ENCODE results near the gene GDF9.

Gene GDF9

GRCh38 chr5:132834057-132834456 is 32.2 kb downstream of the GDF9 start:
- no peak for DNase-seq

- DNase-seq, result no peak
These were observed 33.7 kb downstream of the GDF9 start for GRCh38 chr5:132832612-132833011.

DNA sequence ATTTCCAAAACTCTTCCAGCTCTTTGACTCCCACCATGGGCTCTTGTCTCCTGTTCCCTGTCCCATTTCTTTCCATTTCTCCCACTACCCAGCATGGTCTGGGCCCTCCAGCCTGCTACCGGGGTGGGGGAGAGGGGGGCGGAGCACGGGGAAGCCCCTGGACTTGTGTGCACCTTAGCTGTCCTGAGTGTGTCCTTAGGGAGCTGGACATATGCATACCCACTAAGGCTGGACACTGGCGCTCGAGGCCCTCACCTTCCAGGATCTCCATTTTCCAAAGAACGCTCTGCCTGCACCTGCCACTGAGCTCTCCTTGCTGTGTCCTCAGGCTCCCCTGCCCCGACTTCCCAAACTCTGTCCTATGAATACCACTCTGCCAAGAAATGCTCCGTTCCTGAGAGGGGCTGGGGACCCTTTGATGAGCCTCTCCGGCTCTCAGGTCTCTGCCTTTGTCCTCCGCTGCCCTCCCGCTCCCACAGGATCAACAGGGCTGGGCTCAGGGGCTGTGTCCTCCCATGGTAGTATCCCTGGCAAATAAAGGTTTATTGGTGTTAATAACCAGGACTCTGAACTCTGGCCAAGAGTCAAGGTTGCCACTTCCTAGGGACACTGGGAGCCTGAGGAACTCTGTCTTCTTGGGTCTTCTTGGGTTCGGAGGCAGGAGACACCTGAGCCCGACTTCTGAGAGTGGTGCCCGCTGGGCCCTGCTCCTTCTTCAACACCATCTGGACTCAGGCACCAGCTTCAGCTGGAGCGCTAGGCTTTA is 35.0 kb downstream of the GDF9 start:
- no peak for DNase-seq

- peak; percentile 60 for DNase-seq
These were observed 35.7 kb downstream of the GDF9 start, which contains the start of gene SHROOM1 for GRCh38 chr5:132830436-132831094. Gene SHROOM1 (minus strand): TSS chr5:132830647. CDS start chr5:132826140, 4,507 bp downstream.

DNA sequence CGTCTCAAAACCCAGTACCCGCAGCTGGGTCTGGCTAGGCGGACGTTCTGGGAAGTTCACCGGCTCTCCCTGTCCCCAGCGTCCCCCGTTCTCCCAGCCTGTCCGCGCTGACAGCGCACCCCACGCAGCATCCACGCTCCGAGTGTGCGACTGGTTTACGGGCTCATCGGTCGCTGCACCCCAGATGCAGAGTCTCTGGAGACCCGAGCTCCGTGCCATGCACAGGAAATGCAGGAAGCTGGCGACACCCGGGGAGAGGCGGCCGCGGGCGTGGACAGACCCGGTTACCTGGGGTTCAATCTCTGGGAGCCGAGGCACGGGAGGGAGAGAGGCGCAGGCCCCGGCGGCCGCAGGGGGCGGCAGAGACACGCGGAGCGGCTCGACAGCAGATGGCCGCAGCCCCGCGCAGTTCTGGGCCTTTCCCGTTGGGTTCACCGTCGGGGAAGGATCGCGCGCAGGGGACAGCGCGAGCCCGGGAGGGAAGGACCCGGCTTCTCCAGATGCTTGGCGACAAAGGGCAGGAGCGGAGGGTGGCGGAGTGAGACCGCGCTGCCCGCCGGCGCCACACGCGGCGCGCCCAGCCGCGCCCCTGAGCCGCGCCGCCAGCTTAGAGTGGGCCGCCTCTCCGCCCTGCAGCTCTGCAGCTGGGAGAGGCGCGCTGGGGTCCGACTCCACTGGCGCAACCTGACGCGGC is 36.4 kb downstream of the GDF9 start:
- DNase-seq, result peak; percentile 73

DNA sequence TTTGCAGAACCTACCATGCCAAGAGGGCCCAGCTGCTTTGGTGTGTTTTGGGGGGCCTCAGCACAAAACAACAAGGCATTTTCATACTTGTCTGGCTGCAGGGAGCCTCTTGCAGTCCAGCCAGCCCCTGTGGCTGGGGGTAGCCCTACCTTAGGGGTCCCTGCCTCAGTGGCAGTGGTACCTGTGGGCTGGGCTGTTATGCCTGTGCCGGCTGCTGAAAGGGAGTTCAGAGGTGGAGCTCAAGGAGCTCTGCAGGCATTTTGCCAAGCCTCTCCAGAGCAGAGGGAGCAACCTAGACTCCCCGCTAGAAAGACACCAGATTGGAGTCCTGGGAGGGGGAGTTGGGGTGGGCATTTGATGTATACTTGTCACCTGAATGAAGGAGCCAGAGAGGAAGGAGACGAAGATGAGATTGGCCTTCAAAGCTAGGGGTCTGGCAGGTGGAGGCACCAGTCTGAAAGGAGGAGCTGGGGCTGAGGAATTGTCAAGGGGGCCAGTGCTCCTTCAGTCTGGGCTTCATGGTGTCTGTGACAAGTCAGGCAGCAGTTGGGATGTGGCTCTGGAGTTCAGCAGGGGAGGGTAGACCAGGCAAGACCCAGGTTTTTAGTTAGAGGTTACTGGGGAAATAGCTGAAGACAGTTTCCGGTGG is 37.3 kb downstream of the GDF9 start:
- DNase-seq, result no peak

- no peak for DNase-seq
These were observed 38.2 kb downstream of the GDF9 start for GRCh38 chr5:132827943-132828673.

GRCh38 chr5:132826424-132827082 is 39.7 kb downstream of the GDF9 start:
- DNase-seq, result no peak

GRCh38 chr5:132825834-132826391 is 40.4 kb downstream of the GDF9 start:
- no peak for DNase-seq

DNA sequence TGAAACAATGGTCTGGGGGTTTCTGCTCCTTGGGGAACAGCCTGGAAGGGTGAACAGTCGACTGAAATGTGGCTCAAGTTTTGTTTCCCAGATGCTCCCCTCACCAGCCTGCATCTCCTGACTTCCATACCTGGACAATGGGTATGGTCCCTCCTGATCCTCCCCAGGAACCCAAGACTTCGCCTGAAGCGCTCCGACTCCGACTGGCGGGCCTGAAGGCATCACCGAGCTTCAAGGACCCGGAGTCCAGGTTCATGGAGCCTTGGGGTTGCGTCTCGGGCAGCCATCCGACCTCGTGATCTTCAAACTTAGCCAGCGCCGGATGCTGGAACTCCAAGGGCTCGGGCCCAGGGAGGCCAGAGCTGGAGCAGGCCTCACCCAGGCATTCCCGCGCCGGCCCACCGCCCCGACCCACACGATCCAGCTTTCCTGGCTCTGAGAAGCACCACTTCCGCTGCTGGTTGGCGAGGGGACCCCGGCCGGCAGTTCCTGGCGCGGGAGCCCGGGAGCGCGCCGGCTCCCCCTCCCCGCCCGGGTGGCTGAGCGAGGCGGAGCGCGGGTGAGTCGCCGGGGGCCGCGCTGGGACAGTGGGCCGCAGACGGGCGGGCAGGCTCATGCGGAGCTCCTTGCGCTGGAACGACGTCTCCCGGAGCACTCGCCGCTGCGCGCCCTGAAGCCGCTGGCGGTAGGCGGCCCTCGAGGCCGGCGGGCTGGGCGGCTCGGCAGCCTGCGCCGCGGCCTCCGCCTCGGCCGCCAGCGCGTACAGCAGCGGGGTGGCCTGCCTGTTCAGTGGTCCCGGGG is 41.0 kb downstream of the GDF9 start:
- DNase-seq, result no peak

DNA sequence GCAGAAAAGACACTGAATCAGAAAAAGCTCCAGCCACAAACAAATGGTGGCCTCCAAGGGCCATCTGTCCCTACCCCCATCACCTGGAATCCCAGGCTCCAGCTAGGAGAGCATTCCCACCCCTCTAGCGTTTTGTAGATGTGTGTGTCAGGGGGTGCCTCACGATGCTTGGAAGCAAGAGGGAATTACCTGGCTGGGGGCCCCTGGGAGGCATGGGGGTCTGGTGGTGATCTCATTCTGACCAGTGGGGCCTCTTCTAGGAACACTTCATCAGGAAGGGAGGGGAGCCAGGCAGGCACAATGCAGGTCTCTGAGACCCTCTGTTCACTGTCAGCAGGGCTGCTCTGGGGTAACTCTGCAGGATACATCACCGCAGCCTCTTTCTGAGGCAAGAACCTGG is 41.8 kb downstream of the GDF9 start:
- DNase-seq, result no peak

DNA sequence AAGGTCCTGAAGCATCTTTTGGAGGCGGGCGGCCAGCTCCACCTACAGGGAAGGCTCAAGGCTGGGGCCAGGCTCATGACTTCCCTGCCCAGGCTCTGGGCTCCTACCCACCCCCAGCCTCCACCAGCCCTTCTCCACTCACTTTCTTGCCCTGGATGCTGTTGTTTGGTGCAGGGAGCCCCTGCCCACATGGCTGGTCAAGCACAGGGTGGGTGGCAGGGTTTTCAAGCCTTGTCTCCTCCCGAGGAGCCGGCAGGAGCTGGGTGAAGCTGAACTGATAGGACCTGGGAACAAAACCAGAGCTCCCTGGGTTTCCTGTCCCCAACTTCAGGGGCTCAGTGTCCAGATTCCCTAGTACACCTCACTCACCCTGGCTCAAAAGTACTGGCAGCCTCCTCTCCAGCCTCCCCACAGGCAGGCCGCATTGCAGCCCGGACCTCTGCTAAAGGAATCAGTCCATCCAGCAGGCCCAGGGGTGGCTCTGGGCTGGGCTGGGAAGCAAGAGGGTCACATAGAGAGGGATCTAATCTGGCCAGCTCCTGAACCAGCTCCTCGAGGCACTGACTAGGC is 42.7 kb downstream of the GDF9 start:
- DNase-seq, result no peak

GRCh38 chr5:132822650-132823480 is 43.4 kb downstream of the GDF9 start:
- DNase-seq, result no peak

GRCh38 chr5:132821791-132822190 is 44.5 kb downstream of the GDF9 start:
- DNase-seq, result no peak

GRCh38 chr5:132821350-132821749 is 44.9 kb downstream of the GDF9 start:
- no peak for DNase-seq

- peak; percentile 88 for DNase-seq
These were observed 46.0 kb downstream of the GDF9 start for GRCh38 chr5:132820162-132820754.

DNA sequence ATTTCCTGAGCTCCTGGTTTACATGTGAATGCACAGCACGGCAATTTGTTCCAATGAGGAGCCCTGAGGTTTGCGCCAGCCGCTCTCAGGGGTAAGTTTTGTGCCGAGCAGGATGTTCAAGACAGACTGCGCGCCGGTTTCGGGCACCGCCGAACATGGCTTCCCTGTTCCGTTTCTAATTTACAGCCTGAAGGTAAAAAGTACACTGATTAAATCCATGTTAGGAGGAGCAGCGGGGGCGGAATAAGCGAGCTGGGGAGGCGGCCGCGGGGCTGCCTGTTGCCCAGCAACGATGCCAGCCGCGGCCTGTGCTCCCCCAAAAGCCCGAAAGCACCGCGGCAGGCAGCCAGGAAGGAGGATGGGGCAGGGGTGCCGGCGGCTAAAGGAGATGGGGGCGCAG is 46.8 kb downstream of the GDF9 start:
- DNase-seq, result no peak

DNA sequence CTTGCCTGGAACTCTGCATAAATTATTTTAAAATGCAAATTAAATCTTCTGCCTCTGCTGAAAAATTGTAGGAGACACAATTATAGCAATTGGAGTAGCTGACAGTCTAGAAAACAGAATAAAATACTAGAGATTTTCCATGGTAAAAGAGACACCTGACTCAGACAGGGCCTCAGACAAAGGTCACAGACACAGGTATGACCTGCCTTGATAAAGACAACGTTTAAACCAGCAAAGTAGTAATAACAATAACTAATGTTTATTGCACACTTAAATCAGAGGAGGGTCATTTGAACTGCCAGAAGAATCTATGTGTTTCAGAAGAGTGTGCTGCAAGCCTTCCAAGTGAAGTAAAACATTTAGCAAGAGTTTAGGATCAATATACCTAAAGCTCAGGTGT is 49.3 kb downstream of the GDF9 start:
- DNase-seq, result no peak

DNA sequence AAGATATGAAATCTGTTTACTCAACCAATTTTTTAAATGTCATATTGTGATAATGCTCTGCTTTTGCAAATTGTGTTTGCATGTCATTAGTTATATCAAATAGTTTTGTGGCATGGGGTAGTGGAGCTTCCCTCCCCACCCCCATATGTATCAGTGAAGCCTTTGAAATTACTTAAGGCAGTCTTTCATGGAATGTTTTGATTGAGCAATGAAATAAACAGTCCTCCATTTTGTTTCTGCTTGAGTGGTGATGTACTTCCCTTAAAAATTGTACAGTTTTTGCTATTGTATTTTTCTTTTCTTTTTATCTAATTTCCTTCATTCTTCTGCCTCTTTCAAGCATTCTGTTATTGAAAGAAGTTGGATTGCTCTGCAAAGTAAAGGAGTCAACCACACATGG is 49.7 kb downstream of the GDF9 start:
- no peak for DNase-seq
